HFF-Myc (cell line): ENCODE data around the gene CHD3.

Experiments
- DNase-seq: peaks from one replicate; pipeline ENCODE4 v3.0.0-alpha.2; 2011; ENCODE audit warnings: low read depth; ENCODE audit errors: extremely low read depth
- H3K4me3 ChIP-seq: replicated peaks from 2 replicates; pipeline ENCODE4 v1.5.1; 2011; ENCODE audit warnings: low read depth, mild to moderate bottlenecking, control low read depth, low read length
- CTCF ChIP-seq: IDR thresholded peaks from 2 replicates; pipeline ENCODE4 v1.5.1; 2012; ENCODE audit warnings: mild to moderate bottlenecking, low read depth, low read length, control low read depth; ENCODE audit errors: missing control alignments

CHD3 gene

GRCh38 chr17:7903154-7904103 lies 14.8 kb downstream of the CHD3 start:
- no peak for TF ChIP-seq CTCF
- no peak for DNase-seq
- H3K4me3 ChIP-seq, result no peak overlapping the region

- H3K4me3 ChIP-seq, result no peak overlapping the region
- no peak for TF ChIP-seq CTCF
- no peak for DNase-seq
Observed at GRCh38 chr17:7909089-7909488, 20.5 kb downstream of the CHD3 start.

GRCh38 chr17:7910281-7910680 lies 21.7 kb downstream of the CHD3 start:
- no peak for DNase-seq
- no peak overlapping the region for H3K4me3 ChIP-seq

GRCh38 chr17:7910711-7911110 lies 22.1 kb downstream of the CHD3 start:
- DNase-seq, result no peak
- H3K4me3 ChIP-seq, result no peak overlapping the region
- TF ChIP-seq CTCF, result no peak

More at GRCh38 chr17:7910281-7910680, 21.7 kb downstream of the CHD3 start:
- no peak for TF ChIP-seq CTCF

- no peak for DNase-seq
- TF ChIP-seq CTCF, result no peak
Observed at GRCh38 chr17:7911116-7911515, 22.5 kb downstream of the CHD3 start.

GRCh38 chr17:7912927-7913524 lies 24.4 kb downstream of the CHD3 start:
- DNase-seq, result peak; percentile 59
- H3K4me3 ChIP-seq, result no peak overlapping the region
- TF ChIP-seq CTCF, result peak; percentile 75

More at GRCh38 chr17:7911116-7911515, 22.5 kb downstream of the CHD3 start:
- no peak overlapping the region for H3K4me3 ChIP-seq
